A549 (cell line): Measurements from ENCODE around the gene PHF1.

Source experiments
- BHLHE40 ChIP-seq: IDR thresholded peaks from 2 replicates; pipeline ENCODE4 v1.6.1; 2012; ENCODE audit warnings: low read depth, low read length, inconsistent platforms
- CBX2 ChIP-seq: fragments of 200-600 bp; sonication (generic); IDR thresholded peaks from 2 replicates; pipeline ENCODE4 v1.6.1; 2016; ENCODE audit warnings: low read depth, mild to moderate bottlenecking, borderline replicate concordance
- CTCF ChIP-seq: fragments of >200 bp; sonication (Bioruptor Twin); formaldehyde crosslinking; IDR thresholded peaks from 3 replicates; pipeline ENCODE4 v1.5.1; 2016
- E2F6 ChIP-seq: IDR thresholded peaks from 2 replicates; pipeline ENCODE4 v1.6.1; 2012; ENCODE audit warnings: low read depth, borderline replicate concordance
- ELK1 ChIP-seq: fragments of 150-350 bp; IDR thresholded peaks from 2 replicates; pipeline ENCODE4 v1.6.1; 2014; ENCODE audit warnings: low read depth, mild to moderate bottlenecking, low read length
- EP300 ChIP-seq, 2 experiments: fragments of >200 bp; sonication (Bioruptor Twin); formaldehyde crosslinking; IDR thresholded peaks; 2 replicates in 1 of 2; 3 replicates in 1 of 2; pipeline ENCODE4 v1.6.1; 2016 to 2017
- HOXA7 ChIP-seq: fragments of 250-450 bp; sonication (Bioruptor Pico); IDR thresholded peaks from 2 replicates; pipeline ENCODE4 v1.5.0; 2020; ENCODE audit warnings: mild to moderate bottlenecking, moderate library complexity
- KDM5A ChIP-seq: fragments of 200-600 bp; sonication (generic); IDR thresholded peaks from 2 replicates; pipeline ENCODE4 v1.6.1; 2016; ENCODE audit warnings: antibody characterized with exemption, mild to moderate bottlenecking
- MAX ChIP-seq: IDR thresholded peaks from 2 replicates; pipeline ENCODE4 v1.6.1; 2012
- NFE2L2 ChIP-seq: fragments of 150-350 bp; conservative IDR thresholded peaks from 2 replicates; pipeline ENCODE4 v1.6.1; 2014; ENCODE audit warnings: low read length
- POLR2A ChIP-seq: IDR thresholded peaks from 2 replicates; pipeline ENCODE4 v1.6.1; 2012; ENCODE audit warnings: mild to moderate bottlenecking, low read length
- SREBF2 ChIP-seq: fragments of 450-650 bp; IDR thresholded peaks from 2 replicates; pipeline ENCODE4 v1.6.1; 2014; ENCODE audit warnings: mild to moderate bottlenecking, moderate library complexity
- TP53 ChIP-seq: fragments of 250-450 bp; sonication (Bioruptor Pico); IDR thresholded peaks from 2 replicates; pipeline ENCODE4 v1.5.0; 2021; ENCODE audit warnings: mild to moderate bottlenecking, moderate library complexity
- USF2 ChIP-seq: fragments of 450-650 bp; IDR thresholded peaks from 2 replicates; pipeline ENCODE4 v1.6.1; 2014; ENCODE audit warnings: antibody characterized with exemption

GRCh38 chr6:33390173-33390572, 20.6 kb upstream of the PHF1 start:
- TF ChIP-seq ELK1 (no peak), HOXA7 (CRISPR knock-in tag) (no peak), CTCF (no peak), KDM5A (no peak), MAX (no peak), TP53 (CRISPR knock-in tag) (no peak), POLR2A (no peak), BHLHE40 (no peak), USF2 (no peak), E2F6 (no peak), CBX2 (no peak), SREBF2 (no peak), EP300 (IDR thresholded peaks at IDR 0.05) (no peak), NFE2L2 (no peak)
